ENCODE results near the gene LUZP1. TPM values are rescaled to one million over a fixed set of nuclear protein-coding genes. Genes with fewer than 3 reads are reported as not detected.

The LUZP1 gene
- total and polyA plus RNA-seq, 10 donors = 1.7 to 51.6 (median 31.6) TPM

- H3K9me3 ChIP-seq = no peaks in the 10 kb centered on the region
- 92 to 98% (median 93%) methylated on average over 2 of the region's 2 CpGs for WGBS, 5 donors
- no peak for DNase-seq
- no peak overlapping the region for H3K4me3 ChIP-seq
- intact Hi-C loops (cut with DNase I; ENCODE audit: low total_unique reads) = no loop called here
- TF ChIP-seq POLR2A (IDR thresholded peaks at IDR 0.05) (no peak), POLR2AphosphoS5 (IDR thresholded peaks at IDR 0.05) (no peak), CTCF (IDR thresholded peaks at IDR 0.05 in 8 of 11, conservative IDR thresholded peaks at IDR 0.05 in 3 of 11) (no peak)
- no peaks in the 10 kb centered on the region for H3K27me3 ChIP-seq (replicated peaks in 1 of 7)
- H3K4me1 ChIP-seq = peaks cover 0 to 22% (median 2%) of the 10 kb centered on the region in 6 donors
- H3K36me3 ChIP-seq = peaks cover 0 to 12% (median 0%) of the 10 kb centered on the region in 6 donors
- H3K27ac ChIP-seq = no peak overlapping the region
Observed at GRCh38 chr1:23035823-23036452, 132.7 kb downstream of the LUZP1 start.

Small RNAs within 50 kb of the gene (microRNA-seq; reads per million reads assigned to microRNA genes)
- 0 to 0.36 (median 0.28) reads per million in 3 donors for gene MIR3115
- gene MIR4419A = 0 reads per million in 3 donors

Small RNAs within 50 kb of the gene (small RNA-seq; reads per million reads assigned to genes)
- gene MIR3115 (0 reads per million in 4 donors), gene MIR4419A (0 reads per million in 4 donors), gene RNU6-135P (0 reads per million in 4 donors), gene RNU6-514P (0 reads per million in 4 donors)

Other genes starting within 250 kb of the LUZP1 start
- gene LACTBL1, start 196.0 kb downstream of the LUZP1 start, total RNA-seq = not detected
- gene LACTBL1, start 196.0 kb downstream of the LUZP1 start, polyA plus RNA-seq = not detected
- not detected for gene TEX46, start 153.0 kb downstream of the LUZP1 start, total RNA-seq
- gene TEX46, start 153.0 kb downstream of the LUZP1 start, polyA plus RNA-seq = not detected
- 10 to 100 TPM; 36.3 to 47.2 (median 39.2) TPM for gene KDM1A, start 149.4 kb downstream of the LUZP1 start, total RNA-seq
- 10 to 100 TPM; 18.4 to 23.2 (median 21.6) TPM for gene KDM1A, start 149.4 kb downstream of the LUZP1 start, polyA plus RNA-seq
- gene HTR1D, start 48.6 kb upstream of the LUZP1 start, total RNA-seq = under 1 TPM in 1 of 7 donors, not detected in 6; 0.13 TPM
- not detected for gene HTR1D, start 48.6 kb upstream of the LUZP1 start, polyA plus RNA-seq
- 100 to 1,000 TPM in 5 of 7 donors, 10 to 100 TPM in 2; 75.8 to 143 (median 109) TPM for gene HNRNPR, start 175.4 kb upstream of the LUZP1 start, total RNA-seq
- gene HNRNPR, start 175.4 kb upstream of the LUZP1 start, polyA plus RNA-seq = 10 to 100 TPM; 58.2 to 83.2 (median 75.8) TPM
- 10 to 100 TPM; 15.3 to 32.1 (median 20.3) TPM for gene ZNF436, start 201.0 kb upstream of the LUZP1 start, total RNA-seq
- gene ZNF436, start 201.0 kb upstream of the LUZP1 start, polyA plus RNA-seq = 1 to 10 TPM; 2.8 to 5.5 (median 3.4) TPM